ENCODE measurements around the gene GET3. TPM values are rescaled to one million over a fixed set of nuclear protein-coding genes. Genes with fewer than 3 reads are reported as not detected.
"Not testable (repeated sequence)": the region's sequence is repeated elsewhere in the genome, so short reads cannot be mapped to it uniquely, and the experiment has no call there.

The GET3 gene
- total and polyA plus RNA-seq, 2 donors (not counting 1 experiment from before 2014, with no cell fraction given) = 37.2 to 61.7 TPM

DNA sequence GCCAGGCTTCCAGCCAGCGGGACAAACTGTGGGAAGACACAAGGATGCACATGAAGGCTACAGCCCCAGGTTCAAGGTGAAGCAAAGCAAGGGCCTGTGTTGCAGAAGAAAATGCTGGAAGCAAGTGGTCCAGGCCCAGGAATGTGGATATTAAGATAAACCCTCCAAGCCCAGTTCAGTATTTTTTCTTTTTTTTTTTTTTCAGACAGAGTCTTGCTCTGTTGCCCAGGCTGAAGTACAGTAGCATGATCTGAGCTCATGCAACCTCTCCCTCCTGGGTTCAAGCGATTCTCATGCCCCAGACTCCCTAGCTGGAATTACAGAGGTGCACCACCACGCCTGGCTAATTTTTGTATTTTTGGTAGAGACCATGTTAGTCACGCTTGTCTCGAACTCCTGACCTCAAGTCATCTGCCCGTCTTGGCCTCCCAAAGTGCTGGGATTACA is 59.9 kb downstream of the GET3 start:
- Histone ChIP-seq H3K4me1 (ENCODE audit: control insufficient read depth in 2 of 2, insufficient read depth in 2 of 2, low read length in 2 of 2) (peaks cover 35 to 45% of the 10 kb centered on the region in 2 donors), H3K27ac (ENCODE audit: low read length in 2 of 2) (no peak overlapping the region)
- POLR2A ChIA-PET = interaction anchor here (0.7 to 6.8 kb wide), 5 partner anchors 9 to 94 kb away, joined by 4 to 233 read pairs (median 9); partner anchors contain the start of genes GCDH, HOOK2 and RNASEH2A

DNA sequence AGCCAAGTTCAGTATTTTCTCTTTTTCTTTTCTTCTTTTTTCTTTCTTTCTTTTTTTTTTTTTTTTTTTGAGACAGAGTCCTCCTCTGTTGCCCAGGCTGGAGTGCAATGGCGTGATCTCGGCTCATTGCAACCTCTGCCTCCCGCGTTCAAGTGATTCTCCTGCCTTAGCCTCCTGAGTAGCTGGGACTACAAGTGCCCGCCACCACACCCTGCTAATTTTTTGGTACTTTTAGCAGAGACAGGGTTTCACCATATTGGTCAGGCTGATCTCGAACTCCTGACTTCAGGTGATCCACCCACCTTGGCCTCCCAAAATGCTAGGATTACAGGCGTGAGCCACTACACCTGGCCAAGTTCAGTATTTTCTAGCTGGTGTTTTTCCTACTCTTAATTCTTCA is 60.3 kb downstream of the GET3 start:
- not testable (repeated sequence) for DNase-seq; H3K4me3 Mint-ChIP-seq; H3K27me3 ChIP-seq (replicated peaks in 1 of 4; ENCODE audit: control extremely low read depth in 1 of 4, control insufficient read depth in 3 of 4, insufficient read depth in 4 of 4, low read length in 3 of 4); H3K9me3 ChIP-seq (ENCODE audit: control extremely low read depth in 1 of 3, control insufficient read depth in 2 of 3, insufficient read depth in 1 of 3, low read length in 2 of 3); H4K20me1 ChIP-seq (ENCODE audit: control insufficient read depth, insufficient read depth, low read length, poor library complexity, severe bottlenecking); H3K27ac Mint-ChIP-seq; ATAC-seq (ENCODE audit: low read depth); H3K4me3 ChIP-seq (ENCODE audit: control extremely low read depth in 1 of 5, extremely low read depth in 1 of 5, insufficient read depth in 1 of 5, low read depth in 2 of 5, low read length in 4 of 5); H3K9ac ChIP-seq (ENCODE audit: low read length); H3K27me3 Mint-ChIP-seq; H3K4me2 ChIP-seq (replicated peaks; ENCODE audit: low read depth, low read length, poor library complexity, severe bottlenecking); H3K9me3 Mint-ChIP-seq (ENCODE audit: insufficient read depth); H3K36me3 ChIP-seq (replicated peaks in 1 of 2; ENCODE audit: control extremely low read depth in 1 of 2, control insufficient read depth in 1 of 2, extremely low read depth in 1 of 2, insufficient read depth in 2 of 2, low read length in 1 of 2); H2AFZ ChIP-seq (ENCODE audit: insufficient read depth, low read depth, low read length, poor library complexity, severe bottlenecking); H3K27ac ChIP-seq (ENCODE audit: low read length in 2 of 2)
- intact Hi-C loops (cut with micrococcal nuclease) = loop anchor here (2.0 kb wide), 1 partner anchor 49 kb away; no protein-coding TSS in a partner anchor
- CTCF ChIA-PET = interaction anchor here (0.7 to 17.9 kb wide), 8 partner anchors 11 to 124 kb away, joined by 3 to 1147 read pairs (median 12); partner anchors contain the start of genes DHPS and HOOK2
- Histone ChIP-seq H3K4me1 (ENCODE audit: control insufficient read depth in 2 of 2, insufficient read depth in 2 of 2, low read length in 2 of 2) (peaks cover 39 to 49% of the 10 kb centered on the region in 2 donors), H3K79me2 (ENCODE audit: control insufficient read depth, insufficient read depth, low read length) (peaks cover 20% of the 10 kb centered on the region)
- POLR2A ChIA-PET = interaction anchor here (1.2 to 2.6 kb wide), 3 partner anchors 8 to 21 kb away, joined by 7 to 11 read pairs (median 9); partner anchors contain the start of gene RNASEH2A
- 92% methylated on average over 5 of the region's 7 CpGs for WGBS (ENCODE audit: insufficient coverage)
- H3K4me1 Mint-ChIP-seq = peaks cover 37% of the 10 kb centered on the region

More for the DNA sequence above, 59.9 kb downstream of the GET3 start:
- H3K27me3 Mint-ChIP-seq = peaks cover under 1% of the 10 kb centered on the region
- Histone ChIP-seq H3K9ac (ENCODE audit: low read length) (no peak overlapping the region), H2AFZ (ENCODE audit: insufficient read depth, low read depth, low read length, poor library complexity, severe bottlenecking) (no peak overlapping the region), H3K27me3 (replicated peaks in 1 of 4; ENCODE audit: control extremely low read depth in 1 of 4, control insufficient read depth in 3 of 4, insufficient read depth in 4 of 4, low read length in 3 of 4) (no peaks in the 10 kb centered on the region), H3K79me2 (ENCODE audit: control insufficient read depth, insufficient read depth, low read length) (peaks cover 25% of the 10 kb centered on the region), H4K20me1 (ENCODE audit: control insufficient read depth, insufficient read depth, low read length, poor library complexity, severe bottlenecking) (peaks cover 10% of the 10 kb centered on the region), H3K9me3 (ENCODE audit: control extremely low read depth in 1 of 3, control insufficient read depth in 2 of 3, insufficient read depth in 1 of 3, low read length in 2 of 3) (no peaks in the 10 kb centered on the region), H3K4me3 (ENCODE audit: control extremely low read depth in 1 of 5, extremely low read depth in 1 of 5, insufficient read depth in 1 of 5, low read depth in 2 of 5, low read length in 4 of 5) (no peak overlapping the region), H3K36me3 (replicated peaks in 1 of 2; ENCODE audit: control extremely low read depth in 1 of 2, control insufficient read depth in 1 of 2, extremely low read depth in 1 of 2, insufficient read depth in 2 of 2, low read length in 1 of 2) (peaks cover 0 to 7% of the 10 kb centered on the region in 2 experiments), H3K4me2 (replicated peaks; ENCODE audit: low read depth, low read length, poor library complexity, severe bottlenecking) (no peak overlapping the region)
- CTCF ChIA-PET = interaction anchor here (0.7 to 17.9 kb wide), 10 partner anchors 9 to 119 kb away, joined by 3 to 1147 read pairs (median 12); partner anchors contain the start of genes DHPS, HOOK2 and RNASEH2A
- H3K4me3 Mint-ChIP-seq = no peak overlapping the region
- WGBS (ENCODE audit: insufficient coverage) = 99% methylated on average over 4 of the region's 6 CpGs
- H3K9me3 Mint-ChIP-seq (ENCODE audit: insufficient read depth) = no peaks in the 10 kb centered on the region
- ATAC-seq (ENCODE audit: low read depth) = no peak
- intact Hi-C loops (cut with micrococcal nuclease) = loop anchor here (2.0 kb wide), 1 partner anchor 50 kb away; no protein-coding TSS in a partner anchor
- H3K27ac Mint-ChIP-seq = no peak overlapping the region
- peaks cover 33% of the 10 kb centered on the region for H3K4me1 Mint-ChIP-seq
- TF ChIP-seq, protein P1, sequence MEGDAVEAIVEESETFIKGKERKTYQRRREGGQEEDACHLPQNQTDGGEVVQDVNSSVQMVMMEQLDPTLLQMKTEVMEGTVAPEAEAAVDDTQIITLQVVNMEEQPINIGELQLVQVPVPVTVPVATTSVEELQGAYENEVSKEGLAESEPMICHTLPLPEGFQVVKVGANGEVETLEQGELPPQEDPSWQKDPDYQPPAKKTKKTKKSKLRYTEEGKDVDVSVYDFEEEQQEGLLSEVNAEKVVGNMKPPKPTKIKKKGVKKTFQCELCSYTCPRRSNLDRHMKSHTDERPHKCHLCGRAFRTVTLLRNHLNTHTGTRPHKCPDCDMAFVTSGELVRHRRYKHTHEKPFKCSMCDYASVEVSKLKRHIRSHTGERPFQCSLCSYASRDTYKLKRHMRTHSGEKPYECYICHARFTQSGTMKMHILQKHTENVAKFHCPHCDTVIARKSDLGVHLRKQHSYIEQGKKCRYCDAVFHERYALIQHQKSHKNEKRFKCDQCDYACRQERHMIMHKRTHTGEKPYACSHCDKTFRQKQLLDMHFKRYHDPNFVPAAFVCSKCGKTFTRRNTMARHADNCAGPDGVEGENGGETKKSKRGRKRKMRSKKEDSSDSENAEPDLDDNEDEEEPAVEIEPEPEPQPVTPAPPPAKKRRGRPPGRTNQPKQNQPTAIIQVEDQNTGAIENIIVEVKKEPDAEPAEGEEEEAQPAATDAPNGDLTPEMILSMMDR (IDR thresholded peaks at IDR 0.05) = no peak
- no peak for TF ChIP-seq EZH2 (IDR thresholded peaks at IDR 0.05; ENCODE audit: borderline replicate concordance, insufficient read depth, low read depth, low read length, poor library complexity, severe bottlenecking)
- DNase-seq = no peak

Small RNA genes lying within 50 kb of the gene (small RNA-seq; reads per million reads assigned to genes)
- gene MIR5684 (ENCODE audit: insufficient read length, low read depth, low replicate concordance) (not detected), gene SNORD41 (ENCODE audit: insufficient read length, low read depth, low replicate concordance) (4.6 reads per million, percentile 65 among the genes with 10 or more reads in this experiment)

Other genes starting within 250 kb of the GET3 start
- gene ZNF564, start 186.0 kb upstream of the GET3 start, total RNA-seq = 31.8 and 35.8 TPM in 2 replicates
- 2.8 and 3.2 TPM in 2 replicates for gene ZNF564, start 186.0 kb upstream of the GET3 start, polyA plus RNA-seq
- gene ZNF490, start 126.7 kb upstream of the GET3 start, total RNA-seq = 19.9 and 21.2 TPM in 2 replicates
- gene ZNF490, start 126.7 kb upstream of the GET3 start, polyA plus RNA-seq = 5.7 and 6.7 TPM in 2 replicates
- 56.0 and 57.9 TPM in 2 replicates for gene ZNF791, start 126.6 kb upstream of the GET3 start, total RNA-seq
- 17.5 and 41.9 TPM in 2 replicates for gene ZNF791, start 126.6 kb upstream of the GET3 start, polyA plus RNA-seq
- 252 and 256 TPM in 2 replicates for gene MAN2B1, start 70.8 kb upstream of the GET3 start, total RNA-seq
- 183 and 188 TPM in 2 replicates for gene MAN2B1, start 70.8 kb upstream of the GET3 start, polyA plus RNA-seq
- gene WDR83, start 70.7 kb upstream of the GET3 start, total RNA-seq = 24.6 and 25.8 TPM in 2 replicates
- gene WDR83, start 70.7 kb upstream of the GET3 start, polyA plus RNA-seq = 15.2 and 16.3 TPM in 2 replicates
- 187 and 200 TPM in 2 replicates for gene DHPS, start 55.6 kb upstream of the GET3 start, total RNA-seq
- gene DHPS, start 55.6 kb upstream of the GET3 start, polyA plus RNA-seq = 204 and 216 TPM in 2 replicates
- gene GNG14, start 49.5 kb upstream of the GET3 start, total RNA-seq = not detected in 2 replicates
- not detected in 2 replicates for gene GNG14, start 49.5 kb upstream of the GET3 start, polyA plus RNA-seq
- gene FBXW9, start 40.9 kb upstream of the GET3 start, total RNA-seq = 4.7 and 5.2 TPM in 2 replicates
- gene FBXW9, start 40.9 kb upstream of the GET3 start, polyA plus RNA-seq = 4.0 and 4.7 TPM in 2 replicates
- gene TNPO2, start 13.6 kb upstream of the GET3 start, total RNA-seq = 73.7 and 76.3 TPM in 2 replicates
- gene TNPO2, start 13.6 kb upstream of the GET3 start, polyA plus RNA-seq = 85.6 and 89.0 TPM in 2 replicates
- 199 and 207 TPM in 2 replicates for gene TRIR, start 2.8 kb upstream of the GET3 start, total RNA-seq
- gene TRIR, start 2.8 kb upstream of the GET3 start, polyA plus RNA-seq = 270 and 305 TPM in 2 replicates
- gene BEST2, start 14.3 kb downstream of the GET3 start, total RNA-seq = not detected in 2 replicates
- gene BEST2, start 14.3 kb downstream of the GET3 start, polyA plus RNA-seq = 0.07 TPM in 1 of 2 replicates, not detected in the other
- 31.6 and 33.4 TPM in 2 replicates for gene HOOK2, start 38.1 kb downstream of the GET3 start, total RNA-seq
- 30.3 and 35.7 TPM in 2 replicates for gene HOOK2, start 38.1 kb downstream of the GET3 start, polyA plus RNA-seq
- 196 and 206 TPM in 2 replicates for gene JUNB, start 54.0 kb downstream of the GET3 start, total RNA-seq
- 1,407 and 4,055 TPM in 2 replicates for gene JUNB, start 54.0 kb downstream of the GET3 start, polyA plus RNA-seq
- gene PRDX2, start 64.3 kb downstream of the GET3 start, total RNA-seq = 45.1 and 45.5 TPM in 2 replicates
- gene PRDX2, start 64.3 kb downstream of the GET3 start, polyA plus RNA-seq = 44.3 and 66.1 TPM in 2 replicates
- 2.1 TPM in 1 of 2 replicates, not detected in the other for gene THSD8, start 64.6 kb downstream of the GET3 start, total RNA-seq
- not detected in 2 replicates for gene THSD8, start 64.6 kb downstream of the GET3 start, polyA plus RNA-seq
- gene RNASEH2A, start 69.1 kb downstream of the GET3 start, total RNA-seq = 16.9 and 18.9 TPM in 2 replicates
- gene RNASEH2A, start 69.1 kb downstream of the GET3 start, polyA plus RNA-seq = 13.0 and 14.5 TPM in 2 replicates
- not detected in 2 replicates for gene RTBDN, start 97.1 kb downstream of the GET3 start, total RNA-seq
- not detected in 2 replicates for gene RTBDN, start 97.1 kb downstream of the GET3 start, polyA plus RNA-seq
- 0.39 and 1.2 TPM in 2 replicates for gene MAST1, start 101.0 kb downstream of the GET3 start, total RNA-seq
- gene MAST1, start 101.0 kb downstream of the GET3 start, polyA plus RNA-seq = 0.36 and 1.1 TPM in 2 replicates
- gene DNASE2, start 144.0 kb downstream of the GET3 start, total RNA-seq = 26.6 and 30.8 TPM in 2 replicates
- gene DNASE2, start 144.0 kb downstream of the GET3 start, polyA plus RNA-seq = 24.9 and 25.9 TPM in 2 replicates
- not detected in 2 replicates for gene KLF1, start 149.7 kb downstream of the GET3 start, total RNA-seq
- gene KLF1, start 149.7 kb downstream of the GET3 start, polyA plus RNA-seq = not detected in 2 replicates
- 61.2 and 63.2 TPM in 2 replicates for gene GCDH, start 153.7 kb downstream of the GET3 start, total RNA-seq
- 47.8 and 48.9 TPM in 2 replicates for gene GCDH, start 153.7 kb downstream of the GET3 start, polyA plus RNA-seq
- not detected in 2 replicates for gene SYCE2, start 181.8 kb downstream of the GET3 start, total RNA-seq
- 0.17 TPM in 1 of 2 replicates, not detected in the other for gene SYCE2, start 181.8 kb downstream of the GET3 start, polyA plus RNA-seq
- gene FARSA, start 196.2 kb downstream of the GET3 start, total RNA-seq = 50.1 and 50.9 TPM in 2 replicates
- 21.2 and 26.4 TPM in 2 replicates for gene FARSA, start 196.2 kb downstream of the GET3 start, polyA plus RNA-seq
- 214 and 237 TPM in 2 replicates for gene CALR, start 201.1 kb downstream of the GET3 start, total RNA-seq
- 385 and 709 TPM in 2 replicates for gene CALR, start 201.1 kb downstream of the GET3 start, polyA plus RNA-seq
- gene RAD23A, start 208.4 kb downstream of the GET3 start, total RNA-seq = 89.0 and 100 TPM in 2 replicates
- 106 and 123 TPM in 2 replicates for gene RAD23A, start 208.4 kb downstream of the GET3 start, polyA plus RNA-seq
- gene GADD45GIP1, start 219.7 kb downstream of the GET3 start, total RNA-seq = 11.7 and 12.6 TPM in 2 replicates
- gene GADD45GIP1, start 219.7 kb downstream of the GET3 start, polyA plus RNA-seq = 12.9 and 17.5 TPM in 2 replicates
- gene DAND5, start 232.1 kb downstream of the GET3 start, total RNA-seq = not detected in 2 replicates
- gene DAND5, start 232.1 kb downstream of the GET3 start, polyA plus RNA-seq = not detected in 2 replicates